Fibroblast of skin of right biceps (primary cell): ENCODE data around the gene RMND5A.
"Not testable (repeated sequence)": the region's sequence is repeated elsewhere in the genome, so short reads cannot be mapped to it uniquely, and the experiment has no call there.

Experiments
- DNase-seq: peaks from one replicate; pipeline ENCODE4 v3.0.0-alpha.2; 2013

RMND5A gene, protein sequence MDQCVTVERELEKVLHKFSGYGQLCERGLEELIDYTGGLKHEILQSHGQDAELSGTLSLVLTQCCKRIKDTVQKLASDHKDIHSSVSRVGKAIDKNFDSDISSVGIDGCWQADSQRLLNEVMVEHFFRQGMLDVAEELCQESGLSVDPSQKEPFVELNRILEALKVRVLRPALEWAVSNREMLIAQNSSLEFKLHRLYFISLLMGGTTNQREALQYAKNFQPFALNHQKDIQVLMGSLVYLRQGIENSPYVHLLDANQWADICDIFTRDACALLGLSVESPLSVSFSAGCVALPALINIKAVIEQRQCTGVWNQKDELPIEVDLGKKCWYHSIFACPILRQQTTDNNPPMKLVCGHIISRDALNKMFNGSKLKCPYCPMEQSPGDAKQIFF

DNA sequence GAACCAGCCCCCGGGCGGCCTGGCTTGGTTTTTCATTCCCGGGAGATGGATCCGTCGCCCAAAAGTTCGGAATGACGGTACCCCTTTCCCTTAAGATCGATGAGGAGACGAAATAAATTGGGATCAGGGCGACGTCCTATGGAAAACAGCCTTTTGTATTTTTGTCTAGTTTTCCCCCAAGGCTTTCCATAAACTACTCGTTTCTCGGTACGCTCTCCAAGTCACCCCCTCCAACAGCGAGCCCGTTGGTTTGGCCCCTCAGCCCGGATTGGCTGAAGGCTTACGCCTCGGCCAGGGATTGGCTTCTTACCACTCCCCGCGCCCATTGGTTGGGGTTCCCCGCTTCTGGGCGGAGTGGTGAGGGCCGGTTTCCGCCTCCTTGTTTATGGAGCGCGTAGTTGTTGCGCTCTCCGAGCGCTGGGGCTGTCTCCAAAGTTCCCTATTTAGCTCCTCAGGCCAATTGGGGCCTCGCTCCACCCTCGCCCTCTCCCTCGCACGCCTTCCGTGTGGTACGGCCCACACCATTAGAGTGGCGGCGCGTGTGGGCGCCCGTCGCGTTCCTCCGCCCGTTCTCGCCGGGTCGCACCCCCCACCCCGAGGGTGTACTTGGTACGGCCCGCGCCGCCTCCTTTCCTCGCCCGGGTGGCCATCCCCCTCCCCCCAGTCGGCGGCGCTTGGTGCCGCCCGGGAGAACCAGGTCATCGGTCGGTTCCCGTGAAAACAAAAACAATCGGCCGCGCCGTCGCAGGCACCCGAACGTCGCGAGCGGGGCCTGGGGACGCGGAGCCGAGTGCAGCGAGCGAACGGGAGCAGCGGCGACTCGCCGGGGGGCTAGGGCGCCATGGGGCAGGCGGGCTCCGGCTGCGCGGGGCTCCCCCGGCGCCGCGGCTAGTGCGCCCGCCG, at the start of gene RMND5A:
TSS of gene RMND5A (plus strand) at position 655 of the 903 bp plus-strand sequence. CDS start 377 bp downstream, outside the sequence.
- DNase-seq, result peak; percentile 93

DNA sequence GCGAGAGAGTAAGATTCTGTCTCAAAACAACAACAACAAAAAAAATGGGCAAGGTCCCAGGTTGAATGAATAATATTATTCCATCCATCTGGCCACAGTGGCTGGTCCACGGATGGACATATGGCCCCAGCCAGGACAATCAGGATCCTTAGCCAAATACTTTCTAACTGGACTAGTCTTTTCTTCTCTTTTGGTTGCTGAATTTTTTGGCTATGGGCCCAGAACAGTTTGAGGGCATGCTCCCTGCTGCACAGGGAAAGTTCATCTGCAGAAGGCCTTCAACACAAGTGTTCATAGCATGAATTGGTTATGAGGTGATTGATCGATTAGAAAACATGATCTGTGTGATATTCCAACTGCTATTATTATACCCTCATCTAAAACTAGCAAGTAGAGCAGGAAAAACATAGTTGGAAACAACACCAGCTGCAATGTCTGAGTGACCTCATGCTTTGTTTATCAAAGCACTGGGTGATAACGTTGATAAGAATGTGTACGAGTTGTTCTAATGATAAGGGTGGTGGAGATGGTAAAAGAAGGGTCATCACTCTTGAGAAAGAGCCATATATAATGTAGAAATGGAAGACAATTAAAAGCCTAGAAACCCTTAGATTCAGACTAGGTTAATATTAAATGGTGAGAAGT, 48.6 kb upstream of the RMND5A start:
- no peak for DNase-seq

DNA sequence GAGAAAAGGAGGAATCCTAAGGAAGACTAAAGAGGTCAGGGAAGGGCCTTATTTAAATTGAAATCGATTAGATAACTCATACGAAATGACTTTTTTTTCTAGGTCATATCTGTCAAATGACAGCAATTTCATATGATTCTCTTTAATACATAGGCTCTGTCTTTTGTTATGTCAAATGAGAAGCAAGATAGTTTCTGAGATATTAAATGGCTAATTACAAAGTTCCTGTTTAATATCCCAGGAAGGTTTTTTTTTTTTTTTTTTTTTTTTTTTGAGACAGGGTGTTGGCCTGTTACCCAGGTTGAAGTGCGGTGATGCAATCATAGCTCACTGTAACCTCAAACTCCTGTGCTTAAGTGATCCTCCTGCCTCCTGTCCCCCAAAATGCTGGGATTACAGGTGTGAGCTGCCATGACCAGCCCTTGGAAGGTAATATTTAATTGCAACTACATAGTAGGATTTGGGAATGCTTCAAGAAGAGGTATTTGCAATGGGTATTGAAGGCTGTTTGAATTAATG, 48.0 kb upstream of the RMND5A start:
- no peak for DNase-seq

DNA sequence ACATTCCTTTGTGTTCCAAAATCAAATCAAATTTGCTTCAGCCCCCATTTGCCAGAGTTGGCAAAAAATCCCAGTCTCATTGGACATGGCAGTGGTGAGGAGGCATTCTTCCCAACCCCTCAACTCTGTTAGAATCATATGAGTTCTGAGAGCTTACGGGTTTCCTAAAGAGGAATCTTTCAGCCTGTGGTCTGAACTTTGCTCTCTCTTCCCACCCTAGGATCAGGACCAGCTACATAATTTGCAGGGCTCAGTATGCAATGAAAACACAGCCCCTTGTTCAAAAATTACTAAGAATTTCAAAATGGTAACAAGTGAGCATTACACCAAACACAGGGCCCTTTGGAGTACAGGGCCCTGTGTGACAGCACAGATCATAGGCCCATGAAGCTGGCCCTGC, 47.1 kb upstream of the RMND5A start:
- no peak for DNase-seq

DNA sequence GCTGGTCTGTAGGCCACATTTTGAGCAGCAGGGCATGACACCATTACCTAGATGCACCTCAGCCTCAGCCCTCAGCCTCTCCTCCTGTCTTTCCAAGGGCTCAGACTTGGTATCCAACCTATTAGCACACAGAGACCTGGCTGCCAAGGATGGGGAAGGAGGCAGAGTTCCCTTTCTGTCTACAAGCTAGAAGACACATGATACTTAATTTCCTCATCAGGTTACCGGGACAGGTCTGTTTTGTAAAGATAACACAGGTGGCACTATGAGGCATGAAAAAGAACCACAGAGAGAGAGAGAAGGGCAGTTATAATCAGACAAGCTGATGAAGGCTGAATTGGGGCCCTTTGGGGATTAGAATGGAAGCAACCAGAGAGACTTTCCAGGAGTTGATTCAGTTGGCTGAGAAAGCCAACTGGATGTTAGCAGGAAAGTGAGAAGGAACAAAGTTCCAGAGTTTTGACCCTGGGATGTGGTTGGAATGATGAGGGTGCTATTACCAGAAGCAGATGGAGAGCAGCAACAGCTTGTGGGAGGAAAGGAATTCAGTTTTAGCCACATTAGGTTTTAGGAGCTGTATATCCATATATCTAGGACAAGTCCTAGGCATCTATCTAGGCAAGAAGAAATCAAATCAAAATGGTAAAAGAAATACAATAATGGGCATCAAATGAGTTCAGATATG, 46.0 kb upstream of the RMND5A start:
- DNase-seq, result no peak

DNA sequence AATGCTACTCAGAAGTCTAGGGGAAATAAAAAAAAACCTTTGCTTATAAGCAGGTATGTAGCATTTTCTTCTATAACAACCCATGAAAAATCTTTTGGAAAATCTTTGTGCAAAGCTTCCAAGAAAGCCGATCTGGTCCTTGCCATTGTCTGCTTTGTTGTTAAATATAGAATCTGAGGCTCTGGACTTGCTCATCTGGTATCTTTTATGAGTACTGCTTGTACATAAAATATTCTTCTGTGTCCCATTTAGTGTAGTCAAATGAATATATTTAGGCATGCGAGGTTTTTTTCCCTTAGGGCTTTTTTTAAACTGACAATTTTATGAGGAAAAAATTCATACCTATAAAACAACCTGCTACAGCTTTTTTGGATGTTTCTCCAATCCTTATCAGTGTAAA, 45.0 kb upstream of the RMND5A start:
- no peak for DNase-seq

DNA sequence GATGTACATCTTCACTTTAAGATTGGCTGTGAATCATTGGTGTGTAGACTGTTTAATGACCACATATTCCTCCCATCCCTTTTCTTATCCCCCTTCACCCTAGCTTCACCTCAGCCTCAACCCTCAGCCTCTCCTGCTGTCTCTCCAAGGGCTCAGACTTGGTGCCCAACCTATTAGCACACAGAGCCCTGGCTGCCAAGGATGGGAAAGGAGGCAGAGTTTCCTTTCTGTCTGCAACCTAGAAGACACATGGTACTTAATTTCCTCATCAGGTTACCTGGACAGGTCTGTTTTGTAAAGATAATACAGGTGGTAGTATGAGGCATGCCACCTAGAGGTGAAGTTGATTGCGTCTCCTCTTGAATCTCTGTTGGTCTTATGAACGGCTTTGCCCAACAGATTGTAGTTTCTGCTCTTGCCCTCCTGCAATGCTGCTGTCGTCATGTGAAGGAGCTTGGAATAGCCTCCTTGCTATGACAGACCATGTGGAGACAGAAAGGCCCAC, 44.5 kb upstream of the RMND5A start:
- no peak for DNase-seq

DNA sequence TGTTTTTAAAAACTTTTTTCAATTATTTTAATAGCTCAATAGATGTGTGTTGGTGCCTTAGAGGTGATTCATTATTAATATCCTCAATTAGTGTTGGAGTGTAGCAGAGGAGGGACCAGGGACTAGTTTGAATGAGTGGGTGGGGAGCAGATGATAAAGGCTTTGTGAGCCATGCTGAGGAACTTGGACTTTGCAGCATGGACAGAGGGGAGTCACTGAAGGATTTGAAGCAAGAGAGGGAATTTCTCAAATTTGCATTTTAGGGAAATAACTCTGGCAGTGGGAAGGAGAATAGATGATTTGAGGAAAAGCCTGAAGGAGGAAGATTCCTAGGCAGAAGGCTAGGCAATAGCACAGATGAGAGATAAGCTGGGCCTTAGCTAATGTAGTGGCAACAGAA, 42.3 kb upstream of the RMND5A start:
- no peak for DNase-seq

DNA sequence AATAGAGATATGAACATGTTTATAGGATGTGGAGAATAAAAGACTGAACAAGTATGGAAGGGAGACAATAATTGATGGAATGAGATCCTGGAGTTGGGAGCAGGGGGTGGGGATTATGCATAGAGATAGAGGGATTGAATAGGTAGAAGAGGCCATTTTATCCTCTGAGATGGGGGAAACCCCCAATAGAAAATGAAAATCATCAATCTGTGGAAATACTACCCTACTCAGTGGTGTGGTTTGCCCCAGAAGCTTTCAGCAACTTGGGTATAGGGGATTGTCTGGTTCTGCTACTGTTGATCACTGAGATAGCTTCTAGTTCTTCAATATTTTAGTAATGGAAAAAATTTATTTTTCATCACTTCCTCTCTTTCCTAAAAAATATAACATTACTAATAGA, 41.1 kb upstream of the RMND5A start:
- DNase-seq, result no peak

DNA sequence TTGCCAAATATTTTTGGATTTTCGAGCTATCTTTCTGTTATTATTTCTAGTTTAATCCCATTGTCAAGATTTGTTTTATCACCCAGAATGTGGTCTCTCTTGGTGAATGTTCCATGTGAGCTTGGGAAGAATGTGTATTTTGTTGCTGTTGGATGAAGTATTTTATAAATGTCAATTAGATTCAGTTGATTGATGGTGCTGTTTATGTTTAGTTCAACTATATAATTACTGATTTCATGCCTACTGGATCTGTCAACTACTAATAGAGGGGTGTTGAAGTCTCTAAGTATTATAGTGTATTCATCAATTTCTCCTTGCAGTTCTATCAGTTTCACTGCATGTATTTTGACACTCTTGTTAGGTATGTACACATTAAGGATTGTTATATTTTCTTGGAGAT, 34.7 kb upstream of the RMND5A start:
- DNase-seq, result no peak

DNA sequence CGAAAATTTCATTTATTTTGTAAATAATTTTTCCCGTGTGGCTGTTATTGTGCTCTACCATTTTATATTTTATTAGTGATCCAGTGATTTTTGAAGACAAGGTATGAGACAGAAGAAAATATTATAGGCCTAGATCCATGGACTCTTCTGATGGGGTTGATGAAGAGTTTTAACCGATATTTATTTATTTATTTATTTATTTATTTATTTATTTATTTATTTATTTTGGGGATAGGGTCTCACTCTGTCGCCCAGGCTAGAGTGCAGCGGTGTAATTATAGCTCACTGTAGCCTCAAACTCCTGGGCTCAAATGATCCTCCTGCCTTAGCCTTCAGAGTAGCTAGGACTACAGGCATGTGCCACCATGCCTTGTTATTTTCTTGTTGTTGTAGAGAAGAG, 33.6 kb upstream of the RMND5A start:
- DNase-seq, result no peak

DNA sequence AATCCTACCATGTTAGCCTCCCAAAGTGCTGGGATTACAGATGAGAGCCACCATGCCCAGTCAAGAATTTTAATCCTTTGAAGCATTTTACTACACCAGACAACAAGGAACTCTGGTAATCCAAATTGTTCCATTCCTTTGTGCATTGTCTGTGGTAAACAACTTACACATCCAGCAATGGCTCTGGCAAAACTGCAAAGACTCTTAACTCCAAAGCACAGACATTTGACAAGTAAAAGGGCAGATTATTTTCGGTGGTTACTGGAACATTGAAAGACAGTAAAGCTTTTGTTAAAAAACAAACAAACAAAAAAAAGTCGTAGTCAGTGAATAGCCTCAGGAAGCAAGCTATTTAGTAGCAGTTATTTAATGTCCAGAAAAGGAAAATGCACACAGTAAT, 33.2 kb upstream of the RMND5A start:
- no peak for DNase-seq

DNA sequence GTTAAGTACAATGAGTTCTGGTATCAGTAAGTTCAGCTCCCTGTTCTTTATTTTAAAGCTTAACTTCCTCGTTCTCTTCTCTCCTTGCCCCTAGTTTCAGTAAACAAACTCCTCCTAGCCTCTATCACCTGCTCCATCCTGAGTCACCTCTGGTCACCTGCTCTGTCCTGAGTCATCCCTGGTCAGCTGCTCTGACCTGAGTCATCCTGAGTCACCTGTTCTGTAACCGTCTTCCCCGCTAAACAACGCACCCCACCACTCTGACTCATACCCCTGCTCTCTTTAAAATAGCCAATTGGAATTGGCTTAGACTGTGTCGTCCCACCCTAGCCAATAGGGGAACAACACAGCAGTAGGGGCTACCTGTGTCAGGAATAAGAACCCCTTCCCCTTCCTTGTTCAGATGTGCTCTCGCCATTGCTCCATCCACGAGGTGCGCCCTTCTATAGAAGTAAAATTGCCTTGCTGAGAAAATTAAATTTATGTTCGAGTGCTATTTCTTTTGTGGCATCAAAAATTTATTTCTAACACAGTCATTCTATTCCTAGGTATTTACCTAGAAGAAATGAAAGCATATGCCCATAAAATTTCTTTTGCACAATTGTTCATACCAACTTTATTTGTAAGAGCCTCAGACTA, 24.9 kb upstream of the RMND5A start:
- no peak for DNase-seq

DNA sequence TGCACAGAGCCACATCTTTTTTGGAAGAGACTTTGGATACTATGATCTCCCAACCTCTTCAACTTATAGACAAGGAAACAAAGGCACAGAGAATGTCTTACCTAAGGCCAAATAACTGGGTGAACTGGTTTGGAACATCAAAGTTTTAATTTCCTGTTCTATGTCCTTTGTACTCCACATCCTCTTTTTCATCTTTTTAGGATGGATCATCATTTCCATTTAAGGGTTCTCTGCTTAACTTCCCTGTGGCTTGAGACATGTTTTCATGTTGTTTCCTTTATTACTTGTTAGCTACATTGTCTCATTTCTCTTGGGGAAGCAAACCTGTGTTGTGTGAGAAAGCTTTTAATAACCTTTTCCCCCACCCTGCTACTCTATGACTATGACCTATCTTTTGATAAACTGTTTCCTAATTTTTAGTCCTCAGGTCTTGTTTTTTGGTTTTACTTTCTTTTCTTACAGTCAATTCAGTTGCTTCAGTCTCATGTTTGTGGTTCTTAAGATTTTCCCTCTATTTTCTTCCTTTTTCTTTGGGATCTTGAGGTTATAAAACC, 22.5 kb upstream of the RMND5A start:
- no peak for DNase-seq

DNA sequence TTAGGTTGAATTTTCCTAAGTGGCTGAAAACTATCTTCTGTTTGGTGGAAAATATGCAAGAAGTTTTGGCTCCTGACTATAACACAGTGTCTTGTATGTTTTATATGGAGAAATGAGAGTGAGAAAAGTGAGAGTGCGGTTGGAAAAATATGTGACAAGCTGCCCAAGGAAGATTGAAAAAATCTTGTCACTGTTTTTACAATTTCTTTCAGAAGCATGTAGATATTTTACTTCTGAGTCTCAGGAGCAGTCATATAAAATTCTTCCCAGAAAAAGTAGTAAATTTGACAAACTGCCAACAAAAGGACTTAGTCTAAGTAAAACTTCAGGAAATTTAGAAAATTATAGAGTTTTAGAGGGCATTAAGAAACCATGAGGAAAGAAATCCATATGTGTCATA, 19.4 kb upstream of the RMND5A start:
- DNase-seq, result peak; percentile 64

DNA sequence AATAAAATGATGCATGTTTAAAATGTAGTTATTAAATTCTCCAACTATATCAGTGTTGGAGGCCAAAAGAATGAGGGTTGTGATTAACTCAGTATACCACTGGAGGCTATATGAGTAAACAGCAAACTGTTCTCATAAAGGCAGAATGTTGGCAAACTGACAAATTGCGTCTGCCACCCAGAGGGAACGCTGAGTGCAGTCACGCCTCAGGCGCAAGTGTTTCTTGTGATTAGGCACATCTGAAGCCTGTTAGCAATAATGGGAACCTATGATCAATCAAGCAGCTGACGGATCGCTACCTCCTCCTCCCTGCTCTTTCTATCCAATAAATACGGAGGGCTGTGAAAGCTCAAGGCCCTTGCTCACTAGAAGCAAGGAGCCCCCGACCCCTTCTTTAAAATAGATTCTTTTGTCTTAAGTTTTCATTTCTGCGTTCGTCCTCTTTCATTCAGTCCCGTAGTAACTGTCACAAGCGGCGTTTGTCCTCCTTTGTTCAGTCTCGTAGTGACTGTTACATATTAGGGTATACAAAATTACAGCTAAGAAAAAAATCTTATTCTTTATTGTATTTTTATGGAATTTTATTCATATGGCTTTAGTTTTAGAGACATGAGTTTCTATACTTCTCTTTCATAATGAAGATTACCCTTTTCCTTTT, 16.3 kb upstream of the RMND5A start:
- DNase-seq, result peak; percentile 78

DNA sequence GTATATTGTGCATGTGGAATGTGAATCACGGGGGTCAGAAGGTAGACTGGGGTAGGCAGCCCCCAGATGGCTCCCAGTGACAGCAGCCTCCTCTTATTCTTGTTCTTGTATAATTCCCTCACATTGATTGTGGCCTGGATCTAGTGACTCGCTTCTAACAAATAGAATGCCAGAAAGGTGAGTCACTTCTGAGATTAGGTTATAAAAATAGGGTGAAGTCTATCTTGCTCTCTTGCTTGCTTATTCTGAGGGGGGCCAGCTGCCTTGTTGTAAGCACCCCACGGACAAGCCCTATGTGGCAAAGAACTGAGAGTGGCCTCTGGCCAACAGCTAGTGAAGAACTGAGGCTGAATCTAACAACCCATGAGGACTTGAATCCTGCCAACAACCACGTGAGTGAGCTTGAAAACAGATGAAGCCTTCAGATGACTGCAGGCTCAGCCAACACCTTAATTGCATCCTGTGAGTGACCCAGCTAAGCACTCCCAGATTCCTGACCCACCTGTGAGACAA, 15.6 kb upstream of the RMND5A start:
- DNase-seq, result peak; percentile 87

DNA sequence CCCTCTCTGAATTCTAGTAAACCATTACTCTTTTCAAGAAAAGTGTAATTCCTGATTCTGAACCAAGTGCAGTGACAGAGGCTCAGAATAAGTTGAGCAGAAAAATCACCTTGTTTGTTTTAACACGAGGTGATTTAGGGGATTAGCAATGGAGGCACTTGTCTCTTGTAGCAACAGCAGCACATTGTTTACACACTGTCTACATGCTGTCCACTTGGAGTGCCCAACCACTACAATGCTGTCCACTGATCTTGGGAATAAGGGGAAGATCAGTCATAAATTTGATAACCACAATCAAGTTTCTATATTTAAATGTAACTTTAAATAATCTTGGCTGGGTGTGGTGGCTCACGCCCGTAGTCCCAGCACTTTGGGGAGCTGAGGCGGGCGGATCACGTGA, 13.9 kb upstream of the RMND5A start:
- no peak for DNase-seq

DNA sequence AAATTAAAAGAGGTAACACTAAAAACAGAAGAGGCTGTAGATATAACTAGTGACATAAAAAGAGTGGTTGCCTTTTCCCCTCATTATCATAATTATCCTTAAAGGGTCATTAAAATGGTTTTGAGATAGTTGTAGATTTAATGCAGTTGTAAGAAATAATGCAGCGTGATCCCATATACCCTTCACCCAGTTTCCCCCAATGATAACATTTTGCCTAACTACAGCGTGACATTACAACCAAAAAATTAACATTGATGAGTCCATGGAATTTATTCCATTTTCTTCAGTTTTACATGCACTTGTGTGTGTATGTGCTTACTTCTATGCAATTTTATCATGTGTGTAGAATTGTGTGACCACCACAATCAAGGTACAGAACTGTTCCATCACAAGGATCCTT, 13.2 kb upstream of the RMND5A start:
- no peak for DNase-seq

DNA sequence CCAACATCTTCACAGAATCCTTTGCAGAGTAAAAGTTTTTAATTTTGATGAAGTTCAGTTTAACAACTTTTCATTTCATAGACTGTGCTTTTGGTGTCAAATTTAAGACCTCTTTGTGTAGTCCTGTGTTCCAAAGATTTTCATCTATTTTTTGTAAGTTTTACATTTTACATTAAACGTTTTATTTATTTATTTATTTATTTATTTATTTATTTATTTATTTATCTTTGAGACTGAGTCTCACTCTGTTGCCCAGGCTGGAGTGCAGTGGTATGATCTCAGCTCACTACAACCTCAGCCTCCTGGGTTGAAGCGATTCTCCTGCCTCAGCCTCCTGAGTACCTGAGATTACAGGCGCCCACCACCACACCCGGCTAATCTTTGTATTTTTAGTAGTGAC, 12.0 kb upstream of the RMND5A start:
- DNase-seq, result not testable (repeated sequence)
